ENCODE results near the gene CIB4.

DNA sequence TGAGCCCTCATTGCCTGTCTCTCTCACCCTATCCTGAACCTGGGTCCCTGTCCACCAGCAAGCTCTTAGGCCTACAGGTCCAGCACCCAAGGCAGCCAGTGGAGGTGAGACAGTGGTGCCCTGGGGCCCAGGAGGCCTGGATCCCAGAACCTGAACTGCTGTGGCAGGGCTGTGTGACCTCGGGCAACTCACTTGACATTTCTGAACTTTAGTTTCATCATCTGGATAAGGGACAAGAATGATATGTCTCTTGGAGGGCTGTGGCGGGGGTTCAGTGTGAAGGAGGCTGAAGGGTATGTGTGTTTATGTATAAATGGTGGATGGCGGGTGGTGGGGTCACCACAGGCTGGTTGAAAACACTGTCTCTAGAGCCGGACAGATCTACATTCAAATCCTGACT lies 10.9 kb downstream of the CIB4 start:
- TF ChIP-seq, protein P1, sequence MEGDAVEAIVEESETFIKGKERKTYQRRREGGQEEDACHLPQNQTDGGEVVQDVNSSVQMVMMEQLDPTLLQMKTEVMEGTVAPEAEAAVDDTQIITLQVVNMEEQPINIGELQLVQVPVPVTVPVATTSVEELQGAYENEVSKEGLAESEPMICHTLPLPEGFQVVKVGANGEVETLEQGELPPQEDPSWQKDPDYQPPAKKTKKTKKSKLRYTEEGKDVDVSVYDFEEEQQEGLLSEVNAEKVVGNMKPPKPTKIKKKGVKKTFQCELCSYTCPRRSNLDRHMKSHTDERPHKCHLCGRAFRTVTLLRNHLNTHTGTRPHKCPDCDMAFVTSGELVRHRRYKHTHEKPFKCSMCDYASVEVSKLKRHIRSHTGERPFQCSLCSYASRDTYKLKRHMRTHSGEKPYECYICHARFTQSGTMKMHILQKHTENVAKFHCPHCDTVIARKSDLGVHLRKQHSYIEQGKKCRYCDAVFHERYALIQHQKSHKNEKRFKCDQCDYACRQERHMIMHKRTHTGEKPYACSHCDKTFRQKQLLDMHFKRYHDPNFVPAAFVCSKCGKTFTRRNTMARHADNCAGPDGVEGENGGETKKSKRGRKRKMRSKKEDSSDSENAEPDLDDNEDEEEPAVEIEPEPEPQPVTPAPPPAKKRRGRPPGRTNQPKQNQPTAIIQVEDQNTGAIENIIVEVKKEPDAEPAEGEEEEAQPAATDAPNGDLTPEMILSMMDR (IDR thresholded peaks at IDR 0.05) = no peak
- no peak for TF ChIP-seq POLR2A (IDR thresholded peaks at IDR 0.05)
